M059J (cell line): ENCODE measurements around the gene ACVR1C. TPM values are rescaled to one million over a fixed set of nuclear protein-coding genes. Genes with fewer than 3 reads are reported as not detected.

Experiments
- DNase-seq: peaks from one replicate; pipeline ENCODE4 v3.0.0-alpha.2; 2012; ENCODE audit warnings: low read depth
- total RNA-seq: library from RNA; depleted of rRNA; stranded (reverse); fragments of >200 nt; shearing (Covaris generic); gene quantifications from 2 replicates; pipeline ENCODE4 v1.2.3, GENCODE V29; 2014; rRNA removed

The ACVR1C gene
- total RNA-seq = 0.10 TPM in 1 of 2 replicates, not detected in the other

DNA sequence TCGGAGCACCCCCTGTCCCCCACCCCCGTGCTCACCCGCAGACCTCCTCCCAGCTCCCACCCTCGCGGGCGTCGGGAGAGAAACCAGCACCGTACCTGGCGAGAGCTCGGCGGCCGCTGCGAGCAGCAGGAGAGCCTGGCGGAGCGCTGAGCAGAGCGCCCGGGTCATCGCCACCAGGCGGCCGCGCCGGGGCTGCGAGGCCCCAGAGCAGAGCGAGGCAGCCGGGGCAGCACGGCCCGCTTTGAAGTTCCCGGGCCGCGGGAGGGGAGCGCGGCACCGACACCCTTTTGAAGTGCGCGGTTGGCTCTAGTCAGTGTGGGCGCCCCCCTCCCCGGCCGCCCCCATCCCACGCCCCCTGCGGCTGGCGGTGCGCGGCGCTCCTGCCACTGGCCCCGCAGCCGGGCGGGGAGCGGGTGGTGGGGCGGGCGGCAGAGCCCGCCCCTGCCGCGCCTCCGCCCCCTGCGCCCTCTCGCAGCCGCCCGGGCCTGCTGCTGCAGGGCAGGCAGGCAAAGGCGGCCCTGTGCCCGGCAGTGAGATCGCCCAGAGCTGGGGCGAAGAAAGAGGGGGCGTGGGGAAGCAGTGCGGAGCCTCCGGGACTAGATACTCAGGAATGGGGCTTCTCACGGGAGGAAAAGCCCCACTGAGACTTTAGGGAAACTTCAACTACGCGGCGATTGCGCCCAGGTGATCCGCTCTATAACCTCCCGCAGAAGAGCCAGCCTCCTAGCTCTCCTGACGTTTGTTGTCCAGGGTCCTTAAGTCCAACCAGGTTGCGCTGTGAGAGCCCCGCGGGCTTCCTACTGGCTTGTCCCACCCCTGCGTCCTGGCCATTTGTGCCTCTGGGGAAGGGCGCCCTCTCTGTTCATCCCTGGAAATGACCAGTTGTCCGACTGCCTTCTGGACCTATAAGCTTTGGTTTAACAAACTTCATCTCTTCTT lies at the start of gene ACVR1C:
ACVR1C (minus strand) TSS at position 388 of the 939 bp plus-strand sequence; CDS start at position 168, 220 bp downstream.
- peak; percentile 68 for DNase-seq

DNA sequence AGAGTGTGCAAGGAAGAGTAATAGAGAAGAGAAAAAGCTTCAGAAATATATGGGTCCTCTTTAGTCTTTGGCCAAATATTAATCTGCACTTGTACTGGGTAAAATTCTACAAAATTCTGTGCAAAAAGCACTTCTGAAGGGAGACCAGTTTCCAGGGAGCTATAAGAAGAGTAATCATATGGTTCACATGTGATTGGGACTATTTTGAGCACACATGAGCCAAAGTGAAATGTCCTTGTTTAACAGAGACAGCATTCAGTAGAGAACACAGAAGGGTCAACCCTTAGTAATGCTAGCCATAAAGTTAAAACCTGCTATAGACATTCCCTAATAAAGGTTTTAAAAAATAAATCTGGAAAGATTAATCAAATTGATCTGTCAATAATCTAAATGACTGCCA lies 49.3 kb upstream of the ACVR1C start:
- DNase-seq = no peak

DNA sequence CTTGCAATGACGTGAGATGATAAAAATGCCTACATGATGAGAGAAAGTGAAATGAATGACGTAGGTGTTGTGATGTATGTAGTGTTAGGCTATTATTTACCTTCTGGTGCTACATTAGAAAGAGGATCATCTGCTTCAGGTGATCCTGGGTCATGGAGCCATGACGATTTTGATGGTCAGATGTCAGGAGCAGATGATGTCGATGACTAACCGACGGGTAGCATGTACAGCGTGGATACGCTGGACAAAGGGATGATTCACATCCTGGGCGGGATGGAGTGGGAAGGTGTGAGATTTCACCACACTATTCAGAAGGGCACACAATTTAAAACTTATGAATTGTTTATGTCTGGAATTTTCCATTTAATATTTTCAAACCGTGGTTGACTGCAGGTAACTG lies 43.5 kb upstream of the ACVR1C start:
- peak; percentile 27 for DNase-seq

DNA sequence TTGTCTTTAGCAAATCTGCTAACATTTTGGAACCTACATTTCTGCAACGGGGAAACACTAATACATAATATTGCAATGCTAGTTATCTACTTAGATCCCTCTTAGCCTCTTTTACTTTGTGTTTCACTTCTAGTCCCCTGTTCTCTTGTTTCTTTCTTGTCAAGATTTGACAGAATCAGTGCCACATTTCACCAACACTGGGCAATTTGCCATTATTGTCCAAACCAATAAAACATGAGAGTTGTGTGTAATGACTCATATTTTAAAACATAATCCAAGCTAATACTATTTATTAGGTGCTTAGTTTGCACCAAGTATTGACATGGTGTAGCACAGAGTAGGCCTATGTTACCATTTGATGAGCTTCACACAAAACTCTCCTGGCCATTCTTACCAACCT lies 33.7 kb upstream of the ACVR1C start:
- DNase-seq = peak; percentile 55

DNA sequence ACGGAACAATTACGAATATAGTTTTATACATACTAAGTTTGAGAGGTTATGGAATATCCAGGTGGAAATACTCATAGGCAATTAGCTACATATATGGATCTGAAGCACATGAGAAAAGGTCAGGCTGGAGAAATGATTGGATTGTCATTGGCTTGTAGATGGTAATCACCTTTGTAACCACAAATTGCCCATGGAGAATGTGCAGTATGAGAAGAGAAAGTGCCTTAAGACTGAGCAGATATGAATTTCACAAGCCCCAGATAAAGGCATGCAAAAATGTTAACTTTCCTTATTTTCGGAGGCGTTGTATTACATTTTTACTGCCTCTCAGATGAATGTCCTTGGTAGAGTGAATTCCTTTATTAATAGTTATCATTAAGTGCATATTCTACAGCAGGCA lies 33.1 kb upstream of the ACVR1C start:
- no peak for DNase-seq

DNA sequence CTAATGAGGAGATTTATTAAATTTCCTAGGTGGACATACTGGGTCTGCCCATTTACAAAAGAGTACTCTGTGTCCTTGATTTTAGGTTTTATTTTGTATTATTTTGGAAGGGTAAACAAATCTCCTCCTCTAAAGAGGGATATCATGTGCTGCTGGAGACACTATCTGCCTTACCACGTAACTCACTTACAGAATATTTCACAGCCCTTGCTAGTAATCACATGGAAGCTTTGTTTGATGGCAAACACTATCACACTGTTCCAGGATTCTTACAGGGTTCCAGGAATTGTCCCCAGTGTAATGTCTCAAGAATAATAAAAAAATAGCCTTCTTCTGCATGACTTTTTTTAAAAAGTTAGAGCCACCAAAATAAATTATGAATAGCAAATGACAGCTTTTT lies 29.2 kb upstream of the ACVR1C start:
- no peak for DNase-seq

DNA sequence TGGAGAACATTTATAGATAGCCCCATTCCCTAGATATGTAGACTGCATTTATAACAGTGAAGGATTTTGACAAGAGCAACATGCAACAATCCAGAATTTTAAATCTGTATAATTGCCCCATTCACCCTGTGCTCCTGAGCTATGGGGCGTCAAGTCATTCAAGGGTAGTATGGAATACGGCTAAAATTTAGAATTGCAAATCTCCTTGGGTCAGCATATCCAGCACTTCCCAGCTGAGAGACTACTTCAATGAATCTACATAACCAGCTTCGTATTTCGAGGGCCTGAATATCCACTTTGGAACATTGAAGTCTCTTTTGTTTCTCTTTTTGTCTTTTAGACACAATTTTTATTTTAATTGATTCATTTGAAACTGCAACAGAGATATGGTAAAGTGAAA lies 28.4 kb upstream of the ACVR1C start:
- no peak for DNase-seq

DNA sequence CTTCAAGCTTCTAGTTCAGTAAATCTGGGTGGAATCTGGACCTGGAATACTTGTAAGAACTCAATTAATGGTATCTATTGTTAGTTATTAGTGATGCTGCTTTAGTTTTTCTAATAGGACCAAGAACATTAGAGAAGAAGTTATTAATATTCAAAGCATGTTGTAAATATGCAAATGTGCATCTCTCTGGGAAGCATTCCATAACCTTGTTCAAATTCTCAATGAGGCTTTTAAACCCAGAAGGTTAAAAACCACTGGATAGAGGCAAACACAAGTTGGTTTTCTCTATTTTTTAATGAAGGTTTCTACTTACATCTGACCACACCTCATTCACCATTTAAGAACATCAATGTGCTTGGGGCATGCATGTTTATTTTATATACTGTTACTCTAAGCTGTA lies 16.1 kb upstream of the ACVR1C start:
- no peak for DNase-seq

DNA sequence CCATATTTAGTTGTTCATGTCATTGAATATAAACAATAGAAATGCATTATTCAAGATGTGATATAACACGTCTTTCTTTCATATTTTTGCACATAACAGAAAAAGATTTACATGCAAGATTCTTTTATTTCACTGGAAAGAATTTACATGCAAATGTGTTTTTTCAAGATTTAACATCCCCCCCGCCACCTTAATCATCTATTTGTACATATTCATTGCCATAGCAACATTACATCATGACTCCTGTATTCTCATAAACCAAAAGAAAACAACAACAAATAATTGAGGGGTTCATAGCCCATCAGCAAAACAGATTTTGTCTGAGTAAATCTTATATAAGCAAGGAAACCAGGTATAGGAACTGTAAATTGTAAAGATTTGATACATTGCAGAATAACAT lies 3.2 kb upstream of the ACVR1C start:
- DNase-seq = no peak

DNA sequence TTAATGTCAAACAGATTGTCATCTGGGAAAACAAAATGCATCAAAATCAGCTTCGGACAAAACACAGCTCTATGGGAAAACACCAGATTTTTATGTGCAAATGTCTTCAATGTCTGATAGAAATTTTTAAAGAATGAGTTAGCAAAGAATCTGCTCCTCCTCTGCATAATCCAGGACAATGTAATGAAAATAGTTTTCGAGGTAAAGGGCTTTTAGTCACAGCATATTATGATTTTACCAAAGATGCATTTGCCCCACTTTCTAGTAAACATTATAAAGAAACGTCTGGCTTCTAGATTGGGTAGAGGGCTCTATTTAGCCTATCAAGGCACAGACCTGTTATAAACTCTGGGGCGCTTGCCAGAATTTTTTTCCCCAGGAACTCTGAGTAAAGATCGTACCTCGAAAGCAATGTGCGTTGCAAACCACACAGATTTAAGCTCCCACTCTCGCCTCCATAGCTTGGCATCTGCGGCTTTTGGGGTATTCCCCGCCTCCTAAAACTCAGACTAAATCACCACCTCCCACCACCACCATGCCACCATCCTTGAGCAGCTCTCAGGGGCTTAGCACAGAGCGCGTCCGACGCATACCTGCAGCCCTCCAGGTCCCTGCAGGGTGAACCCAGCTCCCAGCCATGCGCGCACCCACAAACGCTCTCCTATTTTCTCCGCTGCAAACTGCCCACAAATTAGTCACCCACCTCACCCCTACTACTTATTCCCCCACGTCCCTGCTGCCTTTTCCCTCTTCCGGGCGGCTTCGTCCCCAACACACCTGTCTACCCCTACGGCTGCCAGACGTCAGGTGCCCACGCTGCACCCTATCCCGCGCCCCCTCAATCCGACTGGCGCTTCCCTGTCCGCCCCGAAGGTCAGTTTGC lies 829 bp downstream of the ACVR1C start:
- peak; percentile 40 for DNase-seq

DNA sequence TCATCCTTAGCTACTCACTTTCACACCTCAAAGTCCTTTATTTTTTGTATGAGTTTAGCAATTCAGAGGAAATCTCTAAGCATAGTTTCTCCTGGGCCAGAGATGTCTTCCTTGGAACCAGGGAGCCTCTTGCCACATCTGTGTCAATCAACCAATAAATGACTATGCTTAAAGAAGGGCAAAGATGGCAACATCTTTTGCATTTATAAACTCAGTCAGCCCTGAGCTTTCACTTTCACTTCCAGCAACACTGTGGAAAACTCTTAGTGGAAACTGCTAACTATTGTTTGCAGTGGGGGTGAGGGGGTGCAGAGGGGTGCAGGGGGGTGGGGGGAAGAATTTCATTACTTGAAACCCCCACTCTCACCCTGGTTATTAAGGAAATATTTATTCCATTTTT lies 3.4 kb downstream of the ACVR1C start:
- DNase-seq = peak; percentile 16

DNA sequence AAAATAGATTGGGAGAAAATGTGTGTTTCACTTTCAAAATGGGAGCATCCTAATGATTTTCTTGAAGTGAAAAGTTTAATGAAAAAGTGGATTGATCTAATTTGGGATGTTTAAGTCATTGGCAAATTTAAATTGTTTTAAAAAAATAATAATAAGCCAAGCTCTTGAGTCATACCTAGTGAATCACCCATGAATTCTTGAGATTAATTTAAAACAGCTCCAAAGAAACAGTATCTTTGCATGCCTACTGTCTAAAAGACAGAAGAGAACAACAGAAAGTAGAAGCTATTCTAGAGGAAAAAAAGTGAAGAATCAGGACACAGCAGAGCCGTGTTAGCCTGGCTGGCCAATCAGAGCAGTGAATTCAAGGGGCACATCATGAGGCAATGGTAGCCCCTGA lies 7.7 kb downstream of the ACVR1C start:
- DNase-seq = no peak

DNA sequence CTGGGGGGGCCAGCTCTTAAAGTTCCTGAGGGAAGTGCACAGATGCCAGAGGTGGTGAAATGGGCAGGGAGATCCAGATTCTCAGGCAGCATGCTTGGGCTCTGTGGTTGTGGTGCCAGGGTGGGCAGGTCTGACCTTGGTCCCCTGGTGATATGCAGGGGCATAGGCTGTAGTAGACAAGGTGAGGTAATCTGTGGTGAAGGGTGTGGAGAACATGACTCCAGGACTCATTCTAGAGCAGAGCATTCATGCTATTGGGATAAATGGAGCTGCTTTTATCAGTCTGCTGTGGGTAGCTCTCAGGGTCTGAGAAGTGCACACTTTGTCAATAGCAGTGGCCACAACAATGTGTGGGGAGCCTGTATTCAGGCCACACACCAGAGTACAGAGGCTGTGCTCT lies 16.9 kb downstream of the ACVR1C start:
- DNase-seq = no peak

DNA sequence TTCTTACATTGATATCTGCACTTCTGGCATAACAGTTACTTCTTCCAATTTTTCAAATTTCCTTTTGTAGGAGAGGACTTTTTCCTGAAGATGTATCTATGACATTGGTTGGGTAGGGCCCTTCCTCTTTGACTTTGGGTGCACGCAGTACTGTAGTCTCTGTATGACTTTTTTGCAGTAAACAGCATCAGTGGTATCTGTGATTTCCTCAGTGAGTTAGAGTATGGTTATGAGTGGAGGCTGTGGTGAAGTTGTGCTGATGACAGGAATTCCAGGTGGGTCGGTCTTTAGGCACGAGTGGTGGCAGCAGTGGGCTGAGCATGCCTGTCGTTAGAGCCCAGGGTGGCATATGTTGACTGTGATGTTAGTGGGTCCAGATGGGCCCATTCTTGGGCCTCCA lies 17.6 kb downstream of the ACVR1C start:
- DNase-seq = no peak

DNA sequence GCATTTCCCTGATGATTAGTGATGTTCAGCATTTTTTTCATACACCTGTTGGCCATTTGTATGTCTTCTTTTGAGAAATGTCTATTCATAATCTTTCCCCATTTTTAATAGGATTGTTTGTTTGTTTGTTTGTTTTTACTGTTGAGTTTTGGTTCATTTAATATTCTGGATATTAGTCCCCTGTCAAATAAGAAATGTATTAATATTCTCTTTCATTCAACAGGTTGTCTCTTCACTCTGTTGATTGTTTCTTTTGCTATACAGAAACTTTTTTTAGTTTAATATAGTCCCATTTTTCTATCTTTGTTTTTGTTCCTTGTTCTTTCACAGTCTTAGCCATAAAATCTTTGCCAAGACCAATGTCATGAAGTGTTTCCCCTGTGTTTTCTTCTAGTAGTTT lies 22.1 kb downstream of the ACVR1C start:
- DNase-seq = no peak

DNA sequence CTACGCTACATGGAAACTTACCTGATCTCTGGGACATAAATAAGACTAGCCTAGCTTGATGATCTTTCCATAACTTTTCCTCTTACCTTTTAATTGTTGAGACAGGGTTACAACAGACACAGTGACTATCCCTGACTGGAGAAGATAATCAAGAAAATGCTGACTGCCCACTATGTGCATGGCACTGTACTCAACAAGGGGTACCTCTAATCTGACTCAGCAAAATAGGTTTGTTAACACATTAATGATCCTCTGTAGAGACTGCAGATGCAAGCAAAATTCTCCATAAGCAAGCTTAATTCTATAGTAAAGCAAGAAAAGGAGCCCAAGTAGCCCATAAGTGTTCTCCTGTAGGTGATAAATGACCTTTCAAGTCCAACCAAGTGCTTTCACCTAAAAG lies 25.5 kb downstream of the ACVR1C start:
- DNase-seq = no peak

DNA sequence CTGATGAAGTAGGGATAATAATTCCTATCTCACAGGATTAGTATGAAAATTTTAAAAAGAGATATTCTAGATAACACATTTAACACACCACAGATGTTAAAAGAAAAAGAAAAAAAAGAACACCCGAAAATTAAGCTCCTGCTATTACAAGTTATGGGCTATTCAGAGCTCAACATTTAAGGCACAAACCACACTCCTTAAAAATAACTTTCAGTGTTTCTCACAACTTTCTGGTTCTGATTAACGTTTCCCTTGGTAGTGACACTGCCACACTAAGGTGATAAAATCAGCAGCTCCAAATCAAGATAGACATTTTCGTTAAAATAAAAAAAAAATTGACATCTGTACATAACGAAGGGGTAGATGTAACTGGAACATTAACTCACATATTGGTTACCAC lies 26.9 kb downstream of the ACVR1C start:
- DNase-seq = no peak

DNA sequence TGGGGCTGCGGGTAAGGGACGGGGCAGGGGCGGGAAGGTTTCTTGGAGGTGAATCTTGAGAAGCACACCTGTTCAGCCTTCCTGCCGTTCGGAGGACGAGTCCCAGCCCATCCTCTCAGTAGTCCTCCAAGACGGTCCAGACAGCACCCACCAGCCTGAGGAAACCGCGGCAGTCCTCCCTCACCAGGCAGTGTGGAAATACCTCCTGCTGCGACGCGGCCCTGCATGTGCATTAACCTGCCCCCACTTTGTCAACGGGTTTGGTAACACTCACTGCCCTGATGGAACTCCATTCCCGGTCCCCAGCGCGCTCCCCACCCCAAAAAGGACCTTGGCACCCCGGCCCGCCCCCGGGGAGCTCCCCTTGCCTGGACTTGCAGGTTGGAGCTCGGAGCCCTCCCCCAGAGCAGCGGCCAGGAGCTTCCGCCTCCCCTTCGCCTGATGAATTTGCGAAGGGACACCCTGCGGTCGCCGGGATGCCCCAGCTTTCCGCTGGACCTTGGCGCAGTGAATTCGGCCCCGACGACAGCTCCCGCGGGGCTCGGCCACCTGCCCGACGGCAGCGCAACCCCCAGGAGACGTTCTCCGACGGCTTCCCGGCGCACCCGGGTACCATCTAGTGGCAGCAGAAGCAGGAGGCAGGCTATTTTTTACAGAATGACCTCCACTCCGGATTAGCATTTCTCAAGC lies 31.5 kb downstream of the ACVR1C start:
- no peak for DNase-seq

DNA sequence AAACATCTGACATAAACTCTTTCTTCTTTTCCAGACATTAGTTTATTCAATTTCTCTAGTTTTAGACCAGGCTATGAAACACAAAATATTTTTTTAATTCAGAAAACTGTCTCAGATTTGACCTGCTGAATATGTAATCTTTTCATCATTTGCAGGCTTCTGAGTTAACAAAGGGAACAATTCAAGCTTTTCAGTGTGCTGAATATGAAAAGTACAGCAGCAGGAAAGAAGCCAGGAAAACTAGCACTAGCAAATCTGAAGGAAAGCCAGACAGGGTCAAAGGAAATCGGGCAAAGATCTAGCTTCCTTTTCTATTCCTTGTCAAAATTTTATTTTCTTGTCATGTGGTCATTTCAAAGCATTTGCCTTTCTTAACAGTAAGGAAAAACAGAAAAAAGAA lies 35.3 kb downstream of the ACVR1C start:
- no peak for DNase-seq

DNA sequence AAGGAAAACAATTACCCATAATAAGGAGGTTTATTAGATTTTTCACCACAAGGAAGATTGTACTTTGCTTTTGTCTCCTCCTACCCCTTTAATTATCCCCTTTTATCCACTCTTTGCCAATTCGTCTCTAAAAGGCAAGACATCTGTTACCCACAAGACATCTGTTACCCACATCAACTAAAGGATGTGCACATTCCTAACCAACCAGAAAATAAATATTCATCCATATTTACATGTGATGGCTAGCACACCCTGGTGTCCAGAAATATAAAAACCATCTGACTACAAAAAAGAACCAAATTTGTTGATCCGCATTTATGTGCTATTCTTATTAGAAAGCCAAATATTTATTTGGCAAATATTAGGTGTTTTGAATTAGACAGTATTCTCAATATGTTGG lies 35.7 kb downstream of the ACVR1C start:
- DNase-seq = peak; percentile 1

DNA sequence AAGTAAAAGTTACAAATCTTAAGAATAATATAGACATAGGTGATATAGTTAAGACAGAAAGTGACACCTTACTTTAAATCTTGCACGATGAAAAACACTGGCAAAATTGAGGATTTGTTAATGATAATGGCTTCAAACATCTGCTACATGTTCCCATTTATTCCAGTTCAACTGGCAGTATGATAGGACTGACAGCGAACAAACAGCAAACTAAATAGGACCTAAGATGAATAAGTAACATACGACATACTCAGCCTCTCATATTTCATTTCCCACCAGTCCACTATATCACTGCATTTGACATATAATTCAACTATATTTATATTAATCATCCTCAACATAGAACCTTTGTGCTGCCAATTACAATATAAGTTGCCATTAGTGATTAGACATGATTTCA lies 36.3 kb downstream of the ACVR1C start:
- DNase-seq = no peak

DNA sequence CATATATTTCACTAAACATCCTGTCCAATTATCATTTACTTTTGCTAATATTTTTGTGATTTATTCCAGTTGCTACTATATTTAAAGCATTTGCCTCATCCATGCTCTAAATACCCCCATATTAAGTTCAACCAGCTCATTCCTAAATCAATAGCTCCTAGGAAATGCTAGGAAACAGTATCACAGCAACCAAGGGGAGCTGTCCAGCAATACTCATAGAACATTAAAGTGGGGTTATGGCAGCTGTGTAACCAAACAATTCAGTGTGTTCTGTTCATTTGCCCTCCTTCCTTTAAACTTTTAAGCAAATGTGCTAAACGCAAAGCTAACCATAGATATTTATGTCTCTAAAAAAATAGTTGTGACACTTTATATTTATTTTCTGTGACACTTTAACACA lies 41.1 kb downstream of the ACVR1C start:
- DNase-seq = no peak
